Measurements from ENCODE around the gene CASTOR1.

The CASTOR1 gene

GRCh38 chr22:30302810-30303138 is 13.5 kb upstream of the CASTOR1 start:
- TF ChIP-seq CTCF (IDR thresholded peaks at IDR 0.05; ENCODE audit: low read depth, low read length, poor library complexity, severe bottlenecking) (no peak), EZH2phosphoT487 (IDR thresholded peaks at IDR 0.05; ENCODE audit: borderline replicate concordance, low read length) (no peak)
- Histone ChIP-seq H3K4me1 (ENCODE audit: control insufficient read depth, low read length) (peaks cover 61% of the 10 kb centered on the region), H3K36me3 (ENCODE audit: control insufficient read depth, low read length) (peaks cover 12% of the 10 kb centered on the region), H3K27ac (ENCODE audit: low read depth, low read length) (peak overlapping the region; percentile 37), H3K4me2 (ENCODE audit: low read length) (peak overlapping the region; percentile 61), H3K27me3 (ENCODE audit: control insufficient read depth, low read length) (no peaks in the 10 kb centered on the region), H3K4me3 (ENCODE audit: low read length) (peak overlapping the region; percentile 35), H3K9me3 (ENCODE audit: control insufficient read depth, insufficient read depth, low read length) (no peaks in the 10 kb centered on the region), H3F3A (ENCODE audit: control insufficient read depth, insufficient read depth) (peaks cover 19% of the 10 kb centered on the region), H3K79me2 (ENCODE audit: control insufficient read depth, low read length) (peaks cover 6% of the 10 kb centered on the region), H3K9me2 (replicated peaks; ENCODE audit: control insufficient read depth, low read length) (no peaks in the 10 kb centered on the region), H4K20me1 (ENCODE audit: control insufficient read depth, insufficient read depth, low read depth, low read length) (no peaks in the 10 kb centered on the region)

- Histone ChIP-seq H3K36me3 (ENCODE audit: control insufficient read depth, low read length) (peaks cover 12% of the 10 kb centered on the region), H4K20me1 (ENCODE audit: control insufficient read depth, insufficient read depth, low read depth, low read length) (no peaks in the 10 kb centered on the region), H3K4me2 (ENCODE audit: low read length) (peak overlapping the region; percentile 61), H3F3A (ENCODE audit: control insufficient read depth, insufficient read depth) (peaks cover 19% of the 10 kb centered on the region), H3K9me2 (replicated peaks; ENCODE audit: control insufficient read depth, low read length) (no peaks in the 10 kb centered on the region), H3K79me2 (ENCODE audit: control insufficient read depth, low read length) (peaks cover 6% of the 10 kb centered on the region), H3K9me3 (ENCODE audit: control insufficient read depth, insufficient read depth, low read length) (no peaks in the 10 kb centered on the region), H3K27ac (ENCODE audit: low read depth, low read length) (peak overlapping the region; percentile 37), H3K27me3 (ENCODE audit: control insufficient read depth, low read length) (no peaks in the 10 kb centered on the region), H3K4me1 (ENCODE audit: control insufficient read depth, low read length) (peaks cover 58% of the 10 kb centered on the region), H3K4me3 (ENCODE audit: low read length) (peak overlapping the region; percentile 35)
- TF ChIP-seq CTCF (IDR thresholded peaks at IDR 0.05; ENCODE audit: low read depth, low read length, poor library complexity, severe bottlenecking) (no peak), EZH2phosphoT487 (IDR thresholded peaks at IDR 0.05; ENCODE audit: borderline replicate concordance, low read length) (no peak)
Measured at GRCh38 chr22:30301995-30302809, 12.9 kb upstream of the CASTOR1 start.

GRCh38 chr22:30299322-30299721 is 10.0 kb upstream of the CASTOR1 start:
- no peaks in the 10 kb centered on the region for H4K20me1 ChIP-seq (ENCODE audit: control insufficient read depth, insufficient read depth, low read depth, low read length)
- H3K4me3 ChIP-seq (ENCODE audit: low read length), result no peak overlapping the region
- H3K27ac ChIP-seq (ENCODE audit: low read depth, low read length), result no peak overlapping the region
- peaks cover 29% of the 10 kb centered on the region for H3K4me1 ChIP-seq (ENCODE audit: control insufficient read depth, low read length)
- H3K79me2 ChIP-seq (ENCODE audit: control insufficient read depth, low read length), result no peaks in the 10 kb centered on the region
- no peaks in the 10 kb centered on the region for H3K9me2 ChIP-seq (replicated peaks; ENCODE audit: control insufficient read depth, low read length)
- H3K36me3 ChIP-seq (ENCODE audit: control insufficient read depth, low read length), result peaks cover 6% of the 10 kb centered on the region
- H3K4me2 ChIP-seq (ENCODE audit: low read length), result no peak overlapping the region
- no peaks in the 10 kb centered on the region for H3K9me3 ChIP-seq (ENCODE audit: control insufficient read depth, insufficient read depth, low read length)
- H3F3A ChIP-seq (ENCODE audit: control insufficient read depth, insufficient read depth), result 0 out of 2 replicates have a peak, but pooled peaks cover 7% of the 10 kb centered on the region
- H3K27me3 ChIP-seq (ENCODE audit: control insufficient read depth, low read length), result no peaks in the 10 kb centered on the region
- no peak for TF ChIP-seq CTCF (IDR thresholded peaks at IDR 0.05; ENCODE audit: low read depth, low read length, poor library complexity, severe bottlenecking)
- TF ChIP-seq EZH2phosphoT487 (IDR thresholded peaks at IDR 0.05; ENCODE audit: borderline replicate concordance, low read length), result no peak
